HUES6 (cell line): ENCODE data around the gene BBIP1.
"Not testable (repeated sequence)": the region's sequence is repeated elsewhere in the genome, so short reads cannot be mapped to it uniquely, and the experiment has no call there.

Source experiments
- H3K27ac ChIP-seq: 2 replicates; pipeline ENCODE4 v1.7.0; 2013; ENCODE audit warnings: low read depth, mild to moderate bottlenecking, low read length, inconsistent platforms
- H3K27me3 ChIP-seq: 2 replicates; pipeline ENCODE4 v1.6.1; 2013; ENCODE audit warnings: low read length; ENCODE audit not compliant: control insufficient read depth, insufficient read depth
- H3K36me3 ChIP-seq: 2 replicates; pipeline ENCODE4 v1.6.1; 2013; ENCODE audit warnings: low read length; ENCODE audit not compliant: control insufficient read depth, insufficient read depth
- H3K4me1 ChIP-seq: 2 replicates; pipeline ENCODE4 v1.6.1; 2013; ENCODE audit warnings: low read length; ENCODE audit not compliant: control insufficient read depth, insufficient read depth
- H3K4me3 ChIP-seq: 2 replicates; pipeline ENCODE4 v1.5.1; 2013; ENCODE audit warnings: low read depth, low read length
- H3K9ac ChIP-seq: one replicate; pipeline ENCODE4 v1.6.1; 2013; ENCODE audit warnings: mild to moderate bottlenecking, low read length
- H3K9me3 ChIP-seq: 2 replicates; pipeline ENCODE4 v1.6.1; 2013; ENCODE audit warnings: low read depth, low read length; ENCODE audit not compliant: control insufficient read depth, insufficient read depth

Gene BBIP1

GRCh38 chr10:110867807-110868465 lies 51.0 kb downstream of the BBIP1 start:
- no peak overlapping the region for H3K9ac ChIP-seq
- H3K27me3 ChIP-seq: no peaks in the 10 kb centered on the region
- H3K9me3 ChIP-seq: no peaks in the 10 kb centered on the region
- H3K27ac ChIP-seq: no peak overlapping the region
- H3K4me1 ChIP-seq: peaks cover 26% of the 10 kb centered on the region
- no peak overlapping the region for H3K4me3 ChIP-seq
- no peaks in the 10 kb centered on the region for H3K36me3 ChIP-seq

DNA sequence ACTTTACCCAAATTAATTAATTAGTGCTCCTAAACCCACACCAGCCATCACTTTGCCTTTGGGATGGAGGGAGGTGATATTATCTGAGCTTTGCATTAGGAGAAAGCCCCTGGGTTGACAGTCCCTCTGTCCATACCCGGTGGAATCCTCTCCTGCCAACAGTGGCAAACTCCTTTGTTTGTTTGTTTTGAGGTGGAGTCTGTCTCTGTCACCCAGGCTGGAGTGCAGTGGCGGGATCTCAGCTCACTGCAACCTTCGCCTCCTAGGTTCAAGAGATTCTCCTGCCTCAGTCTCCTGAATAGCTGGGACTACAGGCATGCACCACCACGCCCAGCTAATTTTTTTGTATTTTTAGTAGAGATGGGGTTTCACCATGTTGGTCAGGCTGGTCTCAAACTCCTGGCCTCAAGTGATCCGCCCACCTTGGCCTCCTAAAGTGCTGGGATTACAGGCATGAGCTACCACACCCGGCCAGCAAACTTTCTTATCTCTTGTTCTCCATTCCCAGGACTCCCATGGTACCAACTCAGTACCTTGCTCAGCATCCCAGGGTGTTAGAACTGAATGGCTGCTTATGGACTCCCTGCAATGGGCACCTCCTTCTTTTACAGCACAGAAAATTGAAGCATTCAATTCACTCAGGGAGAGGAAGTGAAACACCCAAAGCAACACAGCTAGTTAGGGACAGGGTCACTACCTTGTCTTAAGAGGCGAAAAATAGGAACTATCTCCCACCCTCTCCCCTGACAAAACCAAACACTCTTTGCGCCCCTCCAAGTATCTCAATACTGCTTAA lies 51.8 kb downstream of the BBIP1 start:
- H3K27ac ChIP-seq, H3K4me3 ChIP-seq, H3K9ac ChIP-seq, H3K9me3 ChIP-seq, H3K36me3 ChIP-seq, H3K27me3 ChIP-seq: not testable (repeated sequence)
- H3K4me1 ChIP-seq: peaks cover 26% of the 10 kb centered on the region

GRCh38 chr10:110865809-110866482 lies 53.0 kb downstream of the BBIP1 start:
- H3K36me3 ChIP-seq: no peaks in the 10 kb centered on the region
- no peak overlapping the region for H3K27ac ChIP-seq
- H3K4me3 ChIP-seq: no peak overlapping the region
- no peak overlapping the region for H3K9ac ChIP-seq
- H3K4me1 ChIP-seq: peaks cover 21% of the 10 kb centered on the region
- no peaks in the 10 kb centered on the region for H3K27me3 ChIP-seq
- no peaks in the 10 kb centered on the region for H3K9me3 ChIP-seq

- peaks cover 19% of the 10 kb centered on the region; the same call in 1 of the 2 replicates for H3K4me1 ChIP-seq
- H3K9ac ChIP-seq: no peak overlapping the region
- no peaks in the 10 kb centered on the region for H3K9me3 ChIP-seq
- no peaks in the 10 kb centered on the region for H3K27me3 ChIP-seq
- H3K27ac ChIP-seq: no peak overlapping the region
- H3K36me3 ChIP-seq: no peaks in the 10 kb centered on the region
- no peak overlapping the region for H3K4me3 ChIP-seq
Observed at GRCh38 chr10:110865186-110865808, 53.7 kb downstream of the BBIP1 start.

DNA sequence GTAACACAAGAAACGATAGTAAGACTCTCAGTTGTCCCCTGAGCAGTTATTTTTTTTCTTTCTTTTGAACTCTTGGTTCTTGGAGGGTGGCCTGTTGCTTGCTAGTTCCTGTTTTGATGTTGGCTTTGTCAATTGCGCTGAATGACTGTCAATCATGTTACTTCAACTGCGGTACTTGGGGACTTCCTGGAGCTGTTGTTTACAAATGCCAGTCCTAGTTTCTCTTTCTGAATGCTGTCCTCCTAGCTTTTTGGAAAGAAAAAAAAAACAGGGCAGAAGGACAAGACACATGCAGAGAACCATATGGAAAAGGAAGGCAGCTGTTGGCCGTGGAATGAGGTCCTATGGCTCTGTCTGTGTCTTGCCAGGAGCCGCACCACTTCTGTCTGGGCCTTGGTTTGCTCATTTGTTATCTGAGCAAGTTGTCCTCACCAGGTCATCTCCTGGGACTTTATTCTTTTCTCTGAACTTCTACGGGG lies 54.3 kb downstream of the BBIP1 start:
- Histone ChIP-seq H3K27me3 (no peaks in the 10 kb centered on the region), H3K9me3 (no peaks in the 10 kb centered on the region), H3K4me3 (no peak overlapping the region), H3K27ac (no peak overlapping the region), H3K9ac (no peak overlapping the region), H3K36me3 (no peaks in the 10 kb centered on the region), H3K4me1 (peaks cover 19% of the 10 kb centered on the region; the same call in 1 of the 2 replicates)

- no peaks in the 10 kb centered on the region for H3K36me3 ChIP-seq
- H3K4me3 ChIP-seq: no peak overlapping the region
- H3K27ac ChIP-seq: no peak overlapping the region
- H3K9ac ChIP-seq: no peak overlapping the region
- no peaks in the 10 kb centered on the region for H3K27me3 ChIP-seq
- H3K9me3 ChIP-seq: no peaks in the 10 kb centered on the region
- peaks cover 17% of the 10 kb centered on the region; the same call in 1 of the 2 replicates for H3K4me1 ChIP-seq
Observed at GRCh38 chr10:110863956-110864355, 55.0 kb downstream of the BBIP1 start.

DNA sequence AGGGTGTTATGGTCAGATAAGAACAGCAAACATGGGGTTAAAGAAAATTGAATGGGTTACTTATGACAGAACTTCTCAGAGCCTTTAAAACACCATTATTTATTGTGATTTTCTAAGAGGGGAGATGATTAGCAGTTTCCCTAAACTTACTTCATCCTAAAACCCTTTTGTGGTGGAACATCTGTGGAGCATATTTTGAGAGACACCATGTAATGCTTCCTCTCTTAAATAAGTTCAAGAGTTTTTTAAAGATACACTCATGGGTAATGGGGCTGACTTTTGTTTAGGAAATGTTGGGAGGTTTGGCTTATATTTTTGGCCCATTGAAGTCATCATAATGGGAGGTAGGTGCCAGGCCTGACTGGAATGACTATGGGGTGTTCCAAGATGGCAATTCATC lies 55.6 kb downstream of the BBIP1 start:
- no peaks in the 10 kb centered on the region for H3K27me3 ChIP-seq
- H3K4me3 ChIP-seq: no peak overlapping the region
- no peaks in the 10 kb centered on the region for H3K36me3 ChIP-seq
- H3K4me1 ChIP-seq: peaks cover 17% of the 10 kb centered on the region; the same call in 1 of the 2 replicates
- H3K9ac ChIP-seq: no peak overlapping the region
- H3K27ac ChIP-seq: no peak overlapping the region
- H3K9me3 ChIP-seq: no peaks in the 10 kb centered on the region

GRCh38 chr10:110862961-110863360 lies 56.0 kb downstream of the BBIP1 start:
- Histone ChIP-seq H3K9ac (no peak overlapping the region), H3K9me3 (no peaks in the 10 kb centered on the region), H3K4me3 (no peak overlapping the region), H3K27ac (no peak overlapping the region), H3K4me1 (peaks cover 17% of the 10 kb centered on the region; the same call in 1 of the 2 replicates), H3K27me3 (no peaks in the 10 kb centered on the region), H3K36me3 (no peaks in the 10 kb centered on the region)

- Histone ChIP-seq H3K27me3 (no peaks in the 10 kb centered on the region), H3K36me3 (no peaks in the 10 kb centered on the region), H3K27ac (no peak overlapping the region), H3K4me1 (peaks cover 11% of the 10 kb centered on the region; the same call in 1 of the 2 replicates), H3K9me3 (no peaks in the 10 kb centered on the region), H3K4me3 (no peak overlapping the region), H3K9ac (no peak overlapping the region)
Observed at GRCh38 chr10:110861930-110862649, 56.9 kb downstream of the BBIP1 start.

GRCh38 chr10:110861476-110861875 lies 57.5 kb downstream of the BBIP1 start:
- Histone ChIP-seq H3K9ac (no peak overlapping the region), H3K9me3 (no peaks in the 10 kb centered on the region), H3K27me3 (no peaks in the 10 kb centered on the region), H3K36me3 (no peaks in the 10 kb centered on the region), H3K4me3 (no peak overlapping the region), H3K27ac (no peak overlapping the region), H3K4me1 (peaks cover 9% of the 10 kb centered on the region; the same call in 1 of the 2 replicates)
